Measurements from ENCODE around the gene SPIB.

GRCh38 chr19:50444059-50444458 is 25.3 kb downstream of the SPIB start:
- TF ChIP-seq CTCF (IDR thresholded peaks at IDR 0.05) (no peak), POLR2A (IDR thresholded peaks at IDR 0.05; ENCODE audit: low read depth) (no peak)
